ENCODE data around the gene VARS2.

VARS2 gene

GRCh38 chr6:30931969-30932645, 18.1 kb downstream of the VARS2 start, which contains the start of gene SFTA2:
TSS of gene SFTA2 (minus strand) at chr6:30932170. CDS start at chr6:30932096, 74 bp downstream.
- no peak for DNase-seq

GRCh38 chr6:30932665-30933365, 18.8 kb downstream of the VARS2 start:
- no peak for DNase-seq

- DNase-seq, result no peak
Measured at GRCh38 chr6:30935018-30935417, 21.0 kb downstream of the VARS2 start.

- no peak for DNase-seq
Measured at GRCh38 chr6:30937265-30937664, 23.2 kb downstream of the VARS2 start.

- no peak for DNase-seq
Measured at GRCh38 chr6:30938730-30939129, 24.7 kb downstream of the VARS2 start.

GRCh38 chr6:30939473-30939872, 25.4 kb downstream of the VARS2 start:
- DNase-seq, result no peak

GRCh38 chr6:30940361-30940986, 26.4 kb downstream of the VARS2 start, which contains the start of gene MUCL3:
TSS of gene MUCL3 (plus strand) at chr6:30940973. CDS start at chr6:30941000, 27 bp downstream.
- DNase-seq, result no peak

- no peak for DNase-seq
Measured at GRCh38 chr6:30942338-30943060, 28.5 kb downstream of the VARS2 start.

- DNase-seq, result no peak
Measured at GRCh38 chr6:30944051-30944450, 30.0 kb downstream of the VARS2 start.

GRCh38 chr6:30945281-30945680, 31.2 kb downstream of the VARS2 start:
- DNase-seq, result no peak

- DNase-seq, result no peak
Measured at GRCh38 chr6:30947231-30947630, 33.2 kb downstream of the VARS2 start.

- DNase-seq, result no peak
Measured at GRCh38 chr6:30948811-30949210, 34.8 kb downstream of the VARS2 start.

GRCh38 chr6:30951907-30952469, 38.0 kb downstream of the VARS2 start:
- DNase-seq, result no peak

GRCh38 chr6:30954631-30955366, 40.8 kb downstream of the VARS2 start:
- no peak for DNase-seq

- no peak for DNase-seq
Measured at GRCh38 chr6:30955367-30956042, 41.5 kb downstream of the VARS2 start.

GRCh38 chr6:30957716-30958115, 43.7 kb downstream of the VARS2 start:
- DNase-seq, result no peak

GRCh38 chr6:30960907-30961673, 47.1 kb downstream of the VARS2 start:
- no peak for DNase-seq

GRCh38 chr6:30962716-30963115, 48.7 kb downstream of the VARS2 start:
- no peak for DNase-seq

GRCh38 chr6:30963641-30964040, 49.6 kb downstream of the VARS2 start:
- DNase-seq, result no peak

GRCh38 chr6:30964075-30964474, 50.0 kb downstream of the VARS2 start:
- no peak for DNase-seq

- no peak for DNase-seq
Measured at GRCh38 chr6:30965140-30965601, 51.1 kb downstream of the VARS2 start.
